Testis (tissue), 3 donors: Measurements from ENCODE around the gene RTKN. TPM values are rescaled to one million over a fixed set of nuclear protein-coding genes. Genes with fewer than 3 reads are reported as not detected.

Source experiments
- DNase-seq: peaks from one replicate; pipeline ENCODE4 v3.0.0-alpha.2; 2019
- H3K27ac ChIP-seq, 2 donors: fragments of 200-600 bp; sonication (generic); one replicate each; pipeline ENCODE4 v1.5.1; 2019
- H3K27me3 ChIP-seq: fragments of 200-600 bp; sonication (generic); one replicate; pipeline ENCODE4 v1.5.1; 2019
- H3K36me3 ChIP-seq: fragments of 200-600 bp; sonication (generic); one replicate; pipeline ENCODE4 v1.5.1; 2017; ENCODE audit warnings: low read depth; ENCODE audit errors: missing control alignments
- H3K4me1 ChIP-seq: fragments of 200-600 bp; sonication (generic); one replicate; pipeline ENCODE4 v1.5.1; 2019
- H3K4me3 ChIP-seq, 2 donors: fragments of 200-600 bp; sonication (generic); one replicate each; pipeline ENCODE4 v1.5.1; 2017 to 2019
- H3K9me3 ChIP-seq: fragments of 200-600 bp; sonication (generic); one replicate; pipeline ENCODE4 v1.5.1; 2017
- CTCF ChIP-seq, 3 experiments: fragments of 450-650 bp in 2 of 3; fragments of 200-600 bp in 1 of 3; sonication (generic) in 1 of 3; IDR thresholded peaks; one replicate each; pipeline ENCODE4 v1.5.1; 2016 to 2019; ENCODE audit warnings: antibody characterized with exemption in 3 of 3, mild to moderate bottlenecking in 2 of 3, moderate library complexity in 1 of 3
- POLR2A ChIP-seq: fragments of 450-650 bp; IDR thresholded peaks from one replicate; pipeline ENCODE4 v1.6.1; 2017; ENCODE audit warnings: antibody characterized with exemption, mild to moderate bottlenecking, moderate library complexity
- WGBS, 2 donors: methylation state at CpG; one replicate each; pipeline ENCODE4 v1.1.5; 2018; 5-methylcytosine and 5-hydroxymethylcytosine counted together
- intact Hi-C: fragments of 100-400 bp; cut with DNase I; formaldehyde crosslinking; loops from one replicate; pipeline ENCODE4 v1.15.1; 2023; ENCODE audit warnings: low total_unique reads
- polyA plus RNA-seq: library from polyadenylated mRNA; stranded (reverse); fragments of 350-450 nt; fragmentation: Illumina TruSeq; extraction: RNeasy Lipid Tissue Mini Kit (QIAGEN cat#74804); gene quantifications from one replicate; pipeline ENCODE4 v1.2.3, GENCODE V29; 2014; ENCODE audit warnings: low read depth, low replicate concordance; ENCODE audit not compliant: insufficient read depth
- total RNA-seq, 2 donors: library from RNA; depleted of rRNA; stranded (reverse); fragments of >200 nt; gene quantifications; one replicate each; pipeline ENCODE4 v1.2.3, GENCODE V29; 2016

The RTKN gene
- total and polyA plus RNA-seq, 3 donors from 2014 or later = 8.8 to 12.8 (median 11.1) TPM

- 59 to 67% methylated on average over 6 of the region's 6 CpGs for WGBS, 2 donors
- Histone ChIP-seq H3K9me3 (no peaks in the 10 kb centered on the region), H3K4me1 (peaks cover 28% of the 10 kb centered on the region), H3K27ac (no peak overlapping the region), H3K36me3 (no peaks in the 10 kb centered on the region), H3K27me3 (no peaks in the 10 kb centered on the region), H3K4me3 (no peak overlapping the region)
- intact Hi-C loops = no loop called here
- no peak for TF ChIP-seq POLR2A
- no peak for TF ChIP-seq CTCF (IDR thresholded peaks at IDR 0.05)
- DNase-seq = no peak
Measured at GRCh38 chr2:74436848-74437695, 4.7 kb downstream of the RTKN start.

- no peak overlapping the region for H3K27ac ChIP-seq
- peaks cover 19% of the 10 kb centered on the region for H3K4me1 ChIP-seq
- H3K36me3 ChIP-seq = no peaks in the 10 kb centered on the region
- TF ChIP-seq POLR2A (no peak), CTCF (IDR thresholded peaks at IDR 0.05) (no peak)
- 47 to 51% methylated on average over 32 to 41 of the region's 43 CpGs for WGBS, 2 donors
- intact Hi-C loops = no loop called here
- H3K27me3 ChIP-seq = no peaks in the 10 kb centered on the region
- H3K9me3 ChIP-seq = no peaks in the 10 kb centered on the region
- peak overlapping the region in 1 of 2 donors; percentile 33 for H3K4me3 ChIP-seq
- DNase-seq = no peak
Measured at GRCh38 chr2:74436111-74436805, 5.5 kb downstream of the RTKN start.

- WGBS, 2 donors = 89 to 91% methylated on average over 11 of the region's 11 CpGs
- no peak overlapping the region for H3K27ac ChIP-seq
- no peaks in the 10 kb centered on the region for H3K4me1 ChIP-seq
- TF ChIP-seq POLR2A (no peak), CTCF (IDR thresholded peaks at IDR 0.05) (no peak)
- intact Hi-C loops = no loop called here
- no peaks in the 10 kb centered on the region for H3K9me3 ChIP-seq
- no peaks in the 10 kb centered on the region for H3K27me3 ChIP-seq
- H3K4me3 ChIP-seq = no peak overlapping the region
- DNase-seq = no peak
- H3K36me3 ChIP-seq = no peaks in the 10 kb centered on the region
Measured at GRCh38 chr2:74430502-74430901, 11.2 kb downstream of the RTKN start.

- H3K9me3 ChIP-seq = no peaks in the 10 kb centered on the region
- 89 to 94% methylated on average over 9 to 18 of the region's 18 CpGs for WGBS, 2 donors
- TF ChIP-seq CTCF (IDR thresholded peaks at IDR 0.05) = no peak
- no peaks in the 10 kb centered on the region for H3K27me3 ChIP-seq
- no peaks in the 10 kb centered on the region for H3K4me1 ChIP-seq
- no peak overlapping the region for H3K4me3 ChIP-seq
- no peaks in the 10 kb centered on the region for H3K36me3 ChIP-seq
- no peak for DNase-seq
- intact Hi-C loops = no loop called here
- H3K27ac ChIP-seq = no peak overlapping the region
Measured at GRCh38 chr2:74429487-74430451, 12.0 kb downstream of the RTKN start.
